Epithelial cell of esophagus (primary cell): Measurements from ENCODE around the gene LINGO1.
A peak's percentile ranks its signal among the peaks of the same experiment; 100 is the strongest.

ENCODE experiments used
- DNase-seq: peaks from one replicate; pipeline ENCODE4 v3.0.0; 2010; ENCODE audit warnings: low read depth
- H3K4me3 ChIP-seq: 2 replicates; pipeline ENCODE4 v1.5.1; 2011; ENCODE audit warnings: mild to moderate bottlenecking, low read length, control low read depth
- TF ChIP-seq, protein P1 (sequence below): IDR thresholded peaks from 2 replicates; pipeline ENCODE4 v1.5.1; 2011; ENCODE audit warnings: low read depth, mild to moderate bottlenecking, low read length, control low read depth, inconsistent platforms; ENCODE audit not compliant: insufficient read depth; ENCODE audit errors: missing control alignments

The LINGO1 gene

DNA sequence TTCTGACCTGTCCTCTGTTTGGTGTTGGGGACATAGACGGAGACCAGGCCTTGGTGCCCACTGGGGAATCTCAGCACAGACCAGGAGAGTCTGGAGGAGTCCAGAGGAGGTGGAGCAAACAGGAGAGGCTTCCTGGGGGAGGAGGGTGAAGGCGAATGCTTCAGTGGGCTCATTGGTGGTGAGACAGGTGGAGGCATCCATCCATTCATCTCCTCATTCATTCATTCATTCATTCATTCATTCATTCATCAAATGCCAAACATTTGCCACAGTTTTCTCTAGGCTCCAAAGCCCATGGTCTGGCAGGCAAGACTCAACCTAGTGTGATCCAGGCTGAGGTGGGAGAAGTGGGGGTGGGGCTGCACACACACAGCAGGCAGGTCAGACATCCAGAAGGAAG is 7.9 kb upstream of the LINGO1 start:
- TF ChIP-seq, protein P1, sequence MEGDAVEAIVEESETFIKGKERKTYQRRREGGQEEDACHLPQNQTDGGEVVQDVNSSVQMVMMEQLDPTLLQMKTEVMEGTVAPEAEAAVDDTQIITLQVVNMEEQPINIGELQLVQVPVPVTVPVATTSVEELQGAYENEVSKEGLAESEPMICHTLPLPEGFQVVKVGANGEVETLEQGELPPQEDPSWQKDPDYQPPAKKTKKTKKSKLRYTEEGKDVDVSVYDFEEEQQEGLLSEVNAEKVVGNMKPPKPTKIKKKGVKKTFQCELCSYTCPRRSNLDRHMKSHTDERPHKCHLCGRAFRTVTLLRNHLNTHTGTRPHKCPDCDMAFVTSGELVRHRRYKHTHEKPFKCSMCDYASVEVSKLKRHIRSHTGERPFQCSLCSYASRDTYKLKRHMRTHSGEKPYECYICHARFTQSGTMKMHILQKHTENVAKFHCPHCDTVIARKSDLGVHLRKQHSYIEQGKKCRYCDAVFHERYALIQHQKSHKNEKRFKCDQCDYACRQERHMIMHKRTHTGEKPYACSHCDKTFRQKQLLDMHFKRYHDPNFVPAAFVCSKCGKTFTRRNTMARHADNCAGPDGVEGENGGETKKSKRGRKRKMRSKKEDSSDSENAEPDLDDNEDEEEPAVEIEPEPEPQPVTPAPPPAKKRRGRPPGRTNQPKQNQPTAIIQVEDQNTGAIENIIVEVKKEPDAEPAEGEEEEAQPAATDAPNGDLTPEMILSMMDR, result no peak
- H3K4me3 ChIP-seq, result no peak overlapping the region
- no peak for DNase-seq

DNA sequence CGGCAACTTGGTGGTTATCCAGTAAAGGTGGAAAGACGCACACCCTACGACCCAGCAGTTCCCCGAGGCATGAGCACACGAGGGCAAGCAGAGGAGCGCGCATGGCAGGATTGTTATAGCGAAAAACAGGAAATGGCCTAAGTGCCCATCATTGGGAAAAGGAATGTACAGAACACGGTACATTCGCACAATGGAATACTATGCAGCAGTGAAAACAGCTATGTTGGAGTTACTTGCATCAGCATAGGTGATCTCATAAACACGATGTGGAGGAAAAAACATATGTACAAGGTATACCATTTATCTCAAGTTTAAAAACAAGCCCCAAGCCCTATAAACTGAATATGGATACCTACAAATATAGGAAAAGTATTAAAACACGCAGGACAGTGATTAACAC is 6.7 kb upstream of the LINGO1 start:
- TF ChIP-seq, protein P1, result no peak
- DNase-seq, result no peak
- H3K4me3 ChIP-seq, result no peak overlapping the region

DNA sequence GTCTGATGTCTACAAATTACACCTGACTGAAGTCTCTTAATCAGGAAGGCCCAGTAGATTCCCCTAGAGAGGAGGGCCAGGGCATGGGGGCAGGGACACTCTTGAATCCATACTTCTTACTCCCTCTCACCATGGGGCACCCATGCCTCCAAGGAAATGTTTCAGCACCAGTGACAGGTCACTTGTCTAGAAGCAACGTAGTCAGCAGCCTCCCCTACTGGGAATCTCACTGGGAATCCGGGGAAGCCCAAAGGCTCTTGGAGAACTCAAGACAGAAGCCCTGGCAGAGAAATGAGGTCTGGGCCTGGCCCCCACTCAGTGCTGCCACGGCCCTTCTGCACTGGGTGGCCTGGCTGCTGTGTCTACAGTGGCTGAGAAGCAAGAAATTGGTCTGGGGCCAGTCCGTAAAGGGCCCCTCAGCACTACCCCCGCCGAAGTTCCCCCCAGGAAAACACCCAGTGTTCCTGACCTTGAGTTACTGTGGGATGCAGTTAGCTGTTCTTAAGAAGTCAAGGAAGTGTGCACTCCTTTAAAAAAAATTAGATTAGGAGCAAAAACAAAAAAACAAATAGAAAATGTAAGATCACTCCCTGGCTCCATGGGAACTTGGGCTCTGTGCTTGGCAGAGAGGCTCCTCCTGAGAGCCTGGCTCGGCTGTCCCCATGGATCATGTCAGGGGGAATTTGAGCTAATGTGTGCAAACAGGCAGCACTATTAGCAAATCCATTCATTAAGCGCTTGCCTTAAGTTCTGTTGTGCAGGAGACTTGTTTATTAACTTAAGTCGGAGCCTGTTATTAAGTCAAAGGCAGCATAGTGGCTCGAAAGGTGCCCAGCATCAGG is 5.4 kb upstream of the LINGO1 start:
- no peak for DNase-seq
- TF ChIP-seq, protein P1, result no peak
- no peak overlapping the region for H3K4me3 ChIP-seq

DNA sequence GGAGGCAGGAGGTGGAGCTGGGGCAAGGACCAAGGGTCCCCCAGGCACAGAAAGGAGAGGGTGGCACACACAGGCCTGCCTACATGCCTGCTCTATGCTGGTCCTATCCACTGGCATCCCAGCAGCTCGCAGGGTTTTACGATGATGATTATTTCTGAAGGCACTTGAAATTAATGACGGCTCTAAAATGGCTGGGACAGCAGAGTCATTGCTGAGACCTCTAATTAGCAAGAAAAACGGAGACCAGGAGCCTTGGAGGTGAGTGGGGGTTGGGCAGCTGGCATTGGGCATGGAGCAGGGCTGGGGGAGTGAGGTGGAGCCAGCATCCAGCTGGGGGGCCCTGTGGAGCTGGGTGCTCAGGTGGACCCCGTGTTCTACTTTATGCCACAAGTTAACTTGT is 3.5 kb upstream of the LINGO1 start:
- TF ChIP-seq, protein P1, result no peak
- H3K4me3 ChIP-seq, result no peak overlapping the region
- no peak for DNase-seq

DNA sequence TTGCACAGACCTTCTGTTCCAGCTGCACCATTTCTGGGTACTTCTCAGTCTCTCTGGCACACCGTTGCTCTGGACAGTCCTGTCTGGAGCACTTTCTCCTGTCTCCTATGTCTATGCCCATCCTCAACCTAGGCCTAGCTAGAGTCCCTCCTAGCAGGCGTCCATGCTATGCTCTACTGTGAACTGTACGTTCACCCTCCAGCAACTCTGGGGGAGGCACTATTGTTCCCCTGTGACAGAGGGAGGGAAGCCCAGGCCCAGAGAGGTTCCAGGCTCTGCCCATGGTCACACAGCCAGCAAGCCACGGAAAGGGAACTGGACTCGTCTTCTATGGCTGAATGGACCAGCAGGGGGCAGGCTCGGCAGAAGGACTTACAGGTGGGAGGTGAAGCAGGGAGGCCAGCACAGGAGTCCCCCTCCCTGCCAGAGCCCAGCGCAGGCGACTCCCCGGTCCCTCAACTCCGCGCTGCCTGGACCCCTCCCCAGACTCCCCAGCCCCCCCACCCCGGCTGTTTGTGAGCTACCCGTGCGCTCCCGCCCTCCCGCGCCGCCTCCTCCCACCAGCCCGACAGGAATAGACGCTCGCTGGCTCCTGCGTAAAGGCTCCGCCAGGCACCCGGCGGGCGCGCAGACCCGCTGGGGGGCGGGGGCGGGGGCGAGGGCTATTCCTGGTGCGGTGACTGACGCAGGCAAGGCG is 1.7 kb upstream of the LINGO1 start:
- peak; percentile 71 for DNase-seq
- TF ChIP-seq, protein P1, result peak; percentile 61
- no peak overlapping the region for H3K4me3 ChIP-seq

DNA sequence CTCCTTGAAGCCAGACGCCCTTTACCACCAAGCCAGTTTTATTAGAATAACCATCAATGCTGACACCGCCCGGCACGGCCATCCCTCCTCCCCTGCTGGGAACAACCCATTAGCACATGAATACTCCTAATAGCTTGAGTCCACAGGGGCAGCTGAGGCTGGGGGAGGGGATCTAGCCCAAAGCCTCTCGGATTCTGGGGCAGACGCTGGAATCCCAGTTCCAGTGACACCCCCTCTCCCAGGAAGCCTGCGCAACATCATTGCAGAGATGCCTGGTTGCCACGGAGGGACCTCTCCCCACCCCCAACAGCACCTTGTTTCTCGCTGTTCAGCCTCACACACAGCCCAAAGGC is 1.2 kb upstream of the LINGO1 start:
- no peak for DNase-seq
- TF ChIP-seq, protein P1, result no peak
- H3K4me3 ChIP-seq, result no peak overlapping the region
